Prostate gland (tissue), 2 donors: ENCODE results near the gene TNS1. TPM values are rescaled to one million over a fixed set of nuclear protein-coding genes. Genes with fewer than 3 reads are reported as not detected.

ENCODE experiments used
- DNase-seq: peaks from one replicate; pipeline ENCODE4 v3.0.0-alpha.2; 2019; ENCODE audit warnings: low spot score
- H3K27ac ChIP-seq, 2 donors: fragments of 200-600 bp; sonication (generic); 2 replicates each; pipeline ENCODE4 v1.5.1; 2017 to 2019
- H3K27me3 ChIP-seq: fragments of 200-600 bp; sonication (generic); replicated peaks from 2 replicates; pipeline ENCODE4 v1.5.1; 2019; ENCODE audit not compliant: insufficient read depth
- H3K36me3 ChIP-seq, 2 donors: fragments of 200-600 bp; sonication (generic); 1 replicate in 1 of 2; 2 replicates in 1 of 2; pipeline versions ENCODE4 v1.5.1 to v1.8.1; 2017 to 2019
- H3K4me1 ChIP-seq: fragments of 200-600 bp; sonication (generic); replicated peaks from 2 replicates; pipeline ENCODE4 v1.5.1; 2019
- H3K4me3 ChIP-seq, 2 donors: fragments of 200-600 bp; sonication (generic); 2 replicates each; pipeline ENCODE4 v1.5.1; 2017 to 2019
- H3K9me3 ChIP-seq: fragments of 200-600 bp; sonication (generic); 2 replicates; pipeline ENCODE4 v1.5.1; 2017
- POLR2A ChIP-seq: fragments of 450-650 bp; IDR thresholded peaks from one replicate; pipeline ENCODE4 v1.6.1; 2016; ENCODE audit warnings: antibody characterized with exemption, mild to moderate bottlenecking
- POLR2AphosphoS5 ChIP-seq: sonication (generic); formaldehyde crosslinking; IDR thresholded peaks from one replicate; pipeline ENCODE4 v1.6.1; 2017; ENCODE audit warnings: antibody characterized with exemption
- WGBS: methylation state at CpG from one replicate; pipeline ENCODE4 v1.1.5; 2018; 5-methylcytosine and 5-hydroxymethylcytosine counted together
- intact Hi-C: fragments of 100-400 bp; cut with DNase I; formaldehyde crosslinking; loops from one replicate; pipeline ENCODE4 v1.14.2; 2022
- total RNA-seq, 2 donors: library from RNA; depleted of rRNA; stranded (reverse); fragments of >200 nt; gene quantifications; one replicate each; pipeline ENCODE4 v1.1.0, GENCODE V29; 2016
- TF ChIP-seq, protein P1 (sequence below), 4 experiments: fragments of 200-600 bp in 2 of 4; fragments of 450-650 bp in 2 of 4; sonication (generic) in 2 of 4; IDR thresholded peaks; 1 replicate in 3 of 4; 2 replicates in 1 of 4; pipeline ENCODE4 v1.5.1; 2016 to 2019; ENCODE audit warnings: antibody characterized with exemption in 4 of 4, mild to moderate bottlenecking in 2 of 4, moderate library complexity in 2 of 4

TNS1 gene
- total RNA-seq, 2 donors from 2014 or later: 238 to 659 TPM

DNA sequence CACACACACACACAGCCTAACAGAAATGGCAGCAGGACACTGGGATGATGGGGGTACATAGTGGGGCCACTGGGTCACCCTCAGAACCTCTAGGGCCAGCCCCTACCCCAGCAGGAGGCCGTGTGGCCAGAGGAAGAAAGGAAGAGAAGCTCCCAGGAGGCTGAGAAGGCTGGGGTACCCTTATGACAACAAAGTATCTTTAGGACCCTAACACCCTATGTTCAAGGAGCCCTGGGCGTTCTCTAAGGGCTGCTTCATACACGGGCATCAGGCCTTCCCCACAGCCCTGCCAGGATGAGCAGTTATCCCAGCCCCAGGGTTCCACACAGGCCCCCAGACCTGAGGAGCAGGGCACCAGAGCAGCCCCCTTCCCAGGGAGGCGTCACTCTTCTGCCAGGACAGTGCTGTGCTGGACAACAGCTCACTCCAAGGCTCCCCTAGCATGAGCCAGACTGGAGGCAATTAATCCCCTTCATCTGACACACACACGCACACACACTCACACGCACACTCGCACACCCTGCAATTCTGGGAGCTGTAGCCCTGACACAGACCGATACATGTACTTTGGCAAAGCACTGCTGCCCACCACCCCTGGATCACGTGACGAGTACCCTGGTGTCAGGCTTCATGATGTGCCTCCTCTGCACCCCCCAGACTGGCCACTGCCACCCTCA is 163.6 kb downstream of the TNS1 start:
- WGBS: 65% methylated on average over 10 of the region's 10 CpGs
- H3K36me3 ChIP-seq: peaks cover 5 to 14% of the 10 kb centered on the region in 2 donors
- no peak overlapping the region for H3K4me3 ChIP-seq
- DNase-seq: no peak
- intact Hi-C loops: no loop called here
- peaks cover 4% of the 10 kb centered on the region for H3K4me1 ChIP-seq
- H3K27me3 ChIP-seq: no peaks in the 10 kb centered on the region
- no peaks in the 10 kb centered on the region for H3K9me3 ChIP-seq
- no peak for TF ChIP-seq POLR2A
- TF ChIP-seq, protein P1, sequence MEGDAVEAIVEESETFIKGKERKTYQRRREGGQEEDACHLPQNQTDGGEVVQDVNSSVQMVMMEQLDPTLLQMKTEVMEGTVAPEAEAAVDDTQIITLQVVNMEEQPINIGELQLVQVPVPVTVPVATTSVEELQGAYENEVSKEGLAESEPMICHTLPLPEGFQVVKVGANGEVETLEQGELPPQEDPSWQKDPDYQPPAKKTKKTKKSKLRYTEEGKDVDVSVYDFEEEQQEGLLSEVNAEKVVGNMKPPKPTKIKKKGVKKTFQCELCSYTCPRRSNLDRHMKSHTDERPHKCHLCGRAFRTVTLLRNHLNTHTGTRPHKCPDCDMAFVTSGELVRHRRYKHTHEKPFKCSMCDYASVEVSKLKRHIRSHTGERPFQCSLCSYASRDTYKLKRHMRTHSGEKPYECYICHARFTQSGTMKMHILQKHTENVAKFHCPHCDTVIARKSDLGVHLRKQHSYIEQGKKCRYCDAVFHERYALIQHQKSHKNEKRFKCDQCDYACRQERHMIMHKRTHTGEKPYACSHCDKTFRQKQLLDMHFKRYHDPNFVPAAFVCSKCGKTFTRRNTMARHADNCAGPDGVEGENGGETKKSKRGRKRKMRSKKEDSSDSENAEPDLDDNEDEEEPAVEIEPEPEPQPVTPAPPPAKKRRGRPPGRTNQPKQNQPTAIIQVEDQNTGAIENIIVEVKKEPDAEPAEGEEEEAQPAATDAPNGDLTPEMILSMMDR (IDR thresholded peaks at IDR 0.05): no peak
- no peak for TF ChIP-seq POLR2AphosphoS5
- peak overlapping the region; percentile 24 to 30 for H3K27ac ChIP-seq

- no peak overlapping the region for H3K4me3 ChIP-seq
- no peak for TF ChIP-seq POLR2AphosphoS5
- TF ChIP-seq, protein P1 (IDR thresholded peaks at IDR 0.05): no peak
- no peak for TF ChIP-seq POLR2A
- 26% methylated on average over 5 of the region's 5 CpGs for WGBS
- intact Hi-C loops: no loop called here
- H3K27me3 ChIP-seq: no peaks in the 10 kb centered on the region
- no peak for DNase-seq
- peaks cover 5 to 14% of the 10 kb centered on the region in 2 donors for H3K36me3 ChIP-seq
- H3K4me1 ChIP-seq: peaks cover 4% of the 10 kb centered on the region
- H3K9me3 ChIP-seq: no peaks in the 10 kb centered on the region
- H3K27ac ChIP-seq: peak overlapping the region; percentile 24 to 30
These were observed 164.4 kb downstream of the TNS1 start for GRCh38 chr2:217838409-217838831.

- DNase-seq: no peak
These were observed 165.3 kb downstream of the TNS1 start for GRCh38 chr2:217837530-217837929.

DNA sequence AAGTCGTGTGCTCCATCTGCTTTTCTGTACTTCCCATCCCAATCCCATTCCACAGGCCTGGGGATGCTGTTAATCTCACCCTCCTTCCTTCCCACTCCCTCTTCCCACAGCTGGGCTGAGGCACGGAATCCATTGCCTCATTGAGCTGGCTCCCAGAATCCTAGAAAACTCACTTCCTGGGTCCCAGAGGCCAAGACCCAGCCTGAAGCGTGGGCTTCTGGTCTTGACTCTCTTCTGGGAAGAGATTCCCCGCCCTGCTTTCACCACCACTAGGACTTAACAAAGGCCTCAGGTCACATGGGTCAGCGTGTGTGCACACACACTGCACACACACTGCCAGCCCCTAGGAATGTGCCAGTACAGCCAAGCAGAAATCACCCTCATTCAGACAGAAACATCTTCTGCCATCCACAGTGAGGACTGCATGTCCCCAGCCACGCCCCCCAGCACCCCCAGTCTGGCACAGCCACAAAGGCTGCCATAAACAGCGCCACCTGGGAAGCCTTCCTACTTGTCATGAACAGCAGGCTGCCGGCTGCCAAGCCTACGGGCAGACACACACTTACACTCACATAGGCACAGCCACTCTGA is 165.8 kb downstream of the TNS1 start:
- 46% methylated on average over 8 of the region's 9 CpGs for WGBS
- peak; percentile 72 for DNase-seq
- intact Hi-C loops: no loop called here
- H3K27ac ChIP-seq: peak overlapping the region; percentile 39 to 42
- no peaks in the 10 kb centered on the region for H3K9me3 ChIP-seq
- H3K4me1 ChIP-seq: peaks cover 4% of the 10 kb centered on the region
- H3K4me3 ChIP-seq: no peak overlapping the region
- H3K27me3 ChIP-seq: no peaks in the 10 kb centered on the region
- H3K36me3 ChIP-seq: peaks cover 5 to 14% of the 10 kb centered on the region in 2 donors
- no peak for TF ChIP-seq POLR2A
- TF ChIP-seq, protein P1 (IDR thresholded peaks at IDR 0.05): peak in 2 of 4 experiments; percentile 17 to 46

More at GRCh38 chr2:217837530-217837929, 165.3 kb downstream of the TNS1 start:
- TF ChIP-seq, protein P1 (IDR thresholded peaks at IDR 0.05): no peak
- TF ChIP-seq POLR2AphosphoS5 (no peak), POLR2A (no peak)
- H3K4me1 ChIP-seq: peaks cover 4% of the 10 kb centered on the region
- H3K36me3 ChIP-seq: peaks cover 5 to 14% of the 10 kb centered on the region in 2 donors
- WGBS: 56% methylated on average over 8 of the region's 8 CpGs
- peak overlapping the region in 1 of 2 donors; percentile 39 for H3K27ac ChIP-seq
- no peaks in the 10 kb centered on the region for H3K27me3 ChIP-seq
- intact Hi-C loops: no loop called here
- H3K9me3 ChIP-seq: no peaks in the 10 kb centered on the region
- H3K4me3 ChIP-seq: no peak overlapping the region
